Ishikawa (cell line): ENCODE results near the gene PLXNC1.

Experiments used
- CREB1 ChIP-seq: IDR thresholded peaks from 2 replicates; pipeline ENCODE4 v1.6.1; 2012; ENCODE audit warnings: low read depth
- TAF1 ChIP-seq: IDR thresholded peaks from 2 replicates; pipeline ENCODE4 v1.6.1; 2012; ENCODE audit warnings: low read depth, mild to moderate bottlenecking
- YY1 ChIP-seq: IDR thresholded peaks from 2 replicates; pipeline ENCODE4 v1.6.1; 2012; ENCODE audit warnings: low read depth

DNA sequence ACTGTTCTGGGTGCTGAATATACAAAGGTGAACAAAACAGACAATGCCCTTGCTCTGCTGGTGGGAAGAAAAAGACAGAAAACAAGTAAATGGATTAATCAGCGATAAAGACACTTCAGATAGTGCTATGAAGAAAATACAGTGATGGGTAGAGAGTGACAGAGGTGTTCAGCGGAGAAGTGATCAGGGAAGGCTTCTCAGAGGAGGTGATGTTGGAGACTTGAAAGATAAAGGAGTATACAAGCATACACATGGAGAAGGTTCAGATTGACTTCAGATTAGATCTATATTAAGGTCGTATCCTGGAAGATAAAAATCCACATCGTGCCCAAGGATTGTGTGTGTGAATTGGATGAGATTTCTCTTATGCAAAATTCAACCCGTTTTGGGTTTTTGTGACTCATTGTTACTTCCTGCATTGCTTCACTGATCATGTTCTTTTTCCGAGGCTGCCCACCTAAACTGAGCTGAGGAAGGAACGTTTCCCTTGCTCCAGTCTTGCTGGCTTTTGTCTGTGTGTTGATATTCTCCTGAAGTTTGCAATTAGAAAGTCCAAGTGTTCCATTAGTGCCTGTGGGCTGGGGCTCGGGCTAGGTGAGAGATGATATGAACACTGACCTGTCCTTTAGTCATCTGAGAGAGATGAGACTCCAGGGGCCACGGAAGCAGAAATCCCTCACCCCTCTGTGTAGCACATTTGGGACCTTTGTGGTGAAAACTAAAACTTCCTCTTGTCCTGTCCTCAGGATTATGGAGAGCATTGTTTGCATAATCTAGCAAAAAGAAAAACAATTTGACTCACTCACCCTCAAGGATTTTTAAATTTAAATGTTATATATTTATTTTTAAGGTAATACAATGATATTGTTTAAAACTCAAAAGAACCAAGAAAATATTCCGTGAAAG, 27.6 kb downstream of the PLXNC1 start:
- TF ChIP-seq YY1 (no peak), CREB1 (no peak), TAF1 (no peak)
